Measurements from ENCODE around the gene ZYX.
A peak's percentile ranks its signal among the peaks of the same experiment; 100 is the strongest.
"Not testable (repeated sequence)": the region's sequence is repeated elsewhere in the genome, so short reads cannot be mapped to it uniquely, and the experiment has no call there.

ZYX gene

DNA sequence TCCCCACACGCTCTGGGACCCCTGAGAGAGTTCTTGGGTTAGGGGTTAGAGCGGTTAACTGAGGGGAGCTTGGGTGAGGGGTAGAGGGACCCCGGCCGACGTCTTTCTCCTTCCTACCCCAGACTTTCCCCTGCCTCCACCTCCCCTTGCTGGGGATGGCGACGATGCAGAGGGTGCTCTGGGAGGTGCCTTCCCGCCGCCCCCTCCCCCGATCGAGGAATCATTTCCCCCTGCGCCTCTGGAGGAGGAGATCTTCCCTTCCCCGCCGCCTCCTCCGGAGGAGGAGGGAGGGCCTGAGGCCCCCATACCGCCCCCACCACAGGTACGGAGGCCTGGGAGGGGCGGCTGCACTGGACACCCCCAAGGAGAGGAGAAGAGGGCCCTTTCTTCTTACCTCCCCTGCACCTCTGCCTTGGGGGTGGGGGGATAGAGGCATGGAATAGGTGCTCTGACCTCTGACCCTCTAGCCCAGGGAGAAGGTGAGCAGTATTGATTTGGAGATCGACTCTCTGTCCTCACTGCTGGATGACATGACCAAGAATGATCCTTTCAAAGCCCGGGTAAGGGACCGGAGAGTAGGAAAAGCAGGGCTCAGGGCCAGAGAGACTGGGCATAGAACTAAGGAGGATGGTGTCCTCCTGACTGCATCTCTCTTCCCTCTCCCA lies 1.1 kb downstream of the ZYX start:
- DNase-seq: no peak
- in situ Hi-C loops (cut with MboI; ENCODE audit: low pct_unique_long_range_greater_than_20kb, low sequenced_read_pairs): no loop called here

DNA sequence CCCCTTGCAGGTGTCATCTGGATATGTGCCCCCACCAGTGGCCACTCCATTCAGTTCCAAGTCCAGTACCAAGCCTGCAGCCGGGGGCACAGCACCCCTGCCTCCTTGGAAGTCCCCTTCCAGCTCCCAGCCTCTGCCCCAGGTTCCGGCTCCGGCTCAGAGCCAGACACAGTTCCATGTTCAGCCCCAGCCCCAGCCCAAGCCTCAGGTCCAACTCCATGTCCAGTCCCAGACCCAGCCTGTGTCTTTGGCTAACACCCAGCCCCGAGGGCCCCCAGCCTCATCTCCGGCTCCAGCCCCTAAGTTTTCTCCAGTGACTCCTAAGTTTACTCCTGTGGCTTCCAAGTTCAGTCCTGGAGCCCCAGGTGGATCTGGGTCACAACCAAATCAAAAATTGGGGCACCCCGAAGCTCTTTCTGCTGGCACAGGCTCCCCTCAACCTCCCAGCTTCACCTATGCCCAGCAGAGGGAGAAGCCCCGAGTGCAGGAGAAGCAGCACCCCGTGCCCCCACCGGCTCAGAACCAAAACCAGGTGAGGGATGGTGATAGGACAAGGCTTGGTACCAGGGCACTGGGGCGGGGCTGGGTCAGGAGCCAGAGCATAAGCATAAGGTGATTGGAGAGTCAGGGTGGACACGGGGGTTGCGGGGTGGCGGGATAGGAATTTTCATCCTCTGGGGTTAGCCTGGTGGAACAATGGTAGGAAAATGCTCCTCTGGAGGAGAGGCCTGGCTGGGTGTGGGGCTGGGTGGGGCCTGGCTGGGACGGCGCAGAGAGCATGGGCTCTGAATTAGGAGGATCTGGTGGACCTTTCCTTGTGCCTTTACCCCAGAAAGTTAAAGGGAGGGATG lies 1.9 kb downstream of the ZYX start:
- no peak for DNase-seq
- in situ Hi-C loops (cut with MboI; ENCODE audit: low pct_unique_long_range_greater_than_20kb, low sequenced_read_pairs): no loop called here

DNA sequence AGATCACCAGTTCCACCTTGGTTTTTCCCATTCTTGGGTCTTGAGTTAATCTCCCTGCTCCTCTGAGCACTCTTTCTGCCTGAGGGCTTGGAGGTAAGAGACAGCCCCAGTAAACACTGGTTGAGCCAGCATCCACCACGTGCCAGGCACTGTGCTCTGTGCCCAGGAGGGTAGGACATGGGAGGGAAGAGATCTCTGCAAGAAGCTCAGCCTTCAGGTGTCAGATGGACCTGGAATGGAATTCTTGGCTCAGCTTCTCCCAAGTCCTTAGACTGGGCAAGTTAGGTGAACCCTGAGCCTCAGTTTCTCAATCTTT lies 2.5 kb downstream of the ZYX start:
- no peak for DNase-seq
- in situ Hi-C loops (cut with MboI; ENCODE audit: low pct_unique_long_range_greater_than_20kb, low sequenced_read_pairs): no loop called here

DNA sequence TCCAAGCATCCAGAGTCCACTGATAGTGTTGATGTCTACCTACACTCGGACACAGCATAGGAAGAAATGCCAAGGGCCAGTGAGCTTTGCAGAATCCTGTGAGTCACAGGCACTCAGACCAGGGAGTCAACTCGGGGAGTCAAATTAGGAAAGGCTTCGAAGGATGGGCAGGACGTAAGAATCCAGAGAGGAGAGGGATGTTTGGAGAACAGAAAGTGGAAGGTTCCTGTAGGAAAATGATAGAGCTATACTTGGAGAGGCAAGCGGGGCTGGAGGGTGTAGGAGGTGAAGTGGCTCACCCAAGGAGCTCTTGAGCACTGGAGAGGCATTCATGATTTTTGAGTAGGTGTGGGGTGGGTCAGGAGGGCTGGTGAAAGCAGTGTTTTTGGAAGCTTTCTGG lies 3.0 kb downstream of the ZYX start:
- no peak for DNase-seq
- in situ Hi-C loops (cut with MboI; ENCODE audit: low pct_unique_long_range_greater_than_20kb, low sequenced_read_pairs): no loop called here

DNA sequence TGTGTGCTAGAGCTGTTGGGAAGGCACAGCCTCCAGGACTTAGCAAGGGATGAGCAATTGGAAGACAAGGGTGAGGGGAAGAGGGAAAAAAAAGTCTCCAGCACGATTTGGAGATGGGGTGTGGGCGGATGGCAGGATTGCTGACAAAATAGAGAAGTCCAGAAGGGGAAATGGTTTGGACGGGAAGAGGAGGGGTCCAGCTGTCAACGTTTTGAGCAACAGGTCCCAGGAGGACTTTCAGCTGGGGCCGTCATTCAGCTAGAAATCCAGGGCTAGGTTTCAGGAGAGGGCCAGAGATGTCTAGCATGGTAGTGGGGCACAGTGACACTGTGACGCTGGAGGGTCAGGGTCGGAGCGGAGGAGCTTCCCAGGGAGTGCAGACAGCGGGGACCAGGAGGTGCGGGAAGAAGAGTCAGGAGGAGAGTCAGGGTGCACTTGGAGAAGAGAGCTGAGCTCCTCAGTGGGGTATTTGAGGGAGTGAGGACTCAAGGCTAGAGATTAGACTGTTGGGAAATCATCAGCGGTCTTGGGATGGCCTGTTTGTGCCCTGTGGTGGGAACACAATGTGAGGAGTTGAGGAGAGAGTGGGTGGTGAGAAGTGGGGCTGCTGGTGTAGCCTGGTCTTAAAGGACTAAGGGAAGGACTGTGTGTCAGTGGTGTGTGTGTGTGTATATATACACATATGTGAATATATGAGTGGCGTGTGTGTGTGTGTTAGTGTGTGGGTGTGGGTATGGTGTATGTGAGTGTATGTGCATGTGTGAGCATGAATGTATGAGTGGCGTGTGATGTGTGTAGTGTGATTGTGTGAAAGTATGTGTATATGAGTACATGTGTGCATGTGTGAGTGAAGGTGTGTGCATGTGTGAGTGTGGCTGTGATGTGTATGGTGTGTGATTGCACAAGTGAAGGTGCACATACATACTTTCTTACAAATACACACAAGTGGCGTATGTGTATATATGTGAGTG lies 3.8 kb downstream of the ZYX start:
- in situ Hi-C loops (cut with MboI; ENCODE audit: low pct_unique_long_range_greater_than_20kb, low sequenced_read_pairs): no loop called here
- peak; percentile 64 for DNase-seq

DNA sequence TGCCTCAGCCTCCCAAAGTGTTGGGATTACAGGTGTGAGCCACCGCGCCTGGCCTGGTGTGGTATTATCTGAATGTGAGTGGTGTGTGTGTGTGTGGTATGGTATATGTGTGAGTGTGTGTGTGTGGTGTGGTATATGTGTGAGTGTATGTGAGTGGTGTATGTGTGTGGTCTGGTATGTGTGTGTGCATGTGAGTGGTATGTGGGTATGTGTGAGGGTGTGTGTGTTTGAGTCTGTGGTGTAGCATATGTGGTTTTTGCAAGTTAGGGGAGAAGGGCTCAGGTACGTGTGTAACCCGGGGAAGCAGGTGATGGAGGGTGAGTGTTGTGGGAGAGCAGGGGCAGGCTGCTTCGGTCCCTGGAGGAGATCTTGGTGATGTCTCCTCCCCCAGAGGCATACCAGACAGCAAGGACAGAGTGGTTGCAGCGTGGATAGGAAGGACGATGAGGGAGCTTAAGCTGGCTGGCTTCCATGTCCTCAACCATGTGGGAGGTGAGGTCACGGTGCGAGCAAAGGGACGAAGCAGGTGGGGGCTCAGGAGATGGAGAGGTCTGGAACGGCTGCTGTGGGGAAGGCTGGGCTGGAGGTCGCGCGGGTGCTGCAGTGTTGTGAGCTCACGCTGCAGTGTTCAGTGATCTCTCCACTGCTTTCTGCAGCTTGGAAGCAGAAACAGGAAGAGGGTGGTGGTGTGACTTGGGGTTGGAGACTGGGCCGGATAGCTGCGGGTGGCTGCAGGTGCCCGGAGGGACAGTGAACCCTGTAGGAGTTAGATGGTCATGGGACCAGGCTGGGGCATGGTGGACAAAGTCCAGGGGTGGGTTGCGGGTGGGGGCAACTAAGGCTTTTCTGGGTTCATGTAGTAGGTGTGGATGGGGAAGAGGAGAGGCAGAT lies 5.0 kb downstream of the ZYX start:
- in situ Hi-C loops (cut with MboI; ENCODE audit: low pct_unique_long_range_greater_than_20kb, low sequenced_read_pairs): no loop called here
- DNase-seq: peak; percentile 70

DNA sequence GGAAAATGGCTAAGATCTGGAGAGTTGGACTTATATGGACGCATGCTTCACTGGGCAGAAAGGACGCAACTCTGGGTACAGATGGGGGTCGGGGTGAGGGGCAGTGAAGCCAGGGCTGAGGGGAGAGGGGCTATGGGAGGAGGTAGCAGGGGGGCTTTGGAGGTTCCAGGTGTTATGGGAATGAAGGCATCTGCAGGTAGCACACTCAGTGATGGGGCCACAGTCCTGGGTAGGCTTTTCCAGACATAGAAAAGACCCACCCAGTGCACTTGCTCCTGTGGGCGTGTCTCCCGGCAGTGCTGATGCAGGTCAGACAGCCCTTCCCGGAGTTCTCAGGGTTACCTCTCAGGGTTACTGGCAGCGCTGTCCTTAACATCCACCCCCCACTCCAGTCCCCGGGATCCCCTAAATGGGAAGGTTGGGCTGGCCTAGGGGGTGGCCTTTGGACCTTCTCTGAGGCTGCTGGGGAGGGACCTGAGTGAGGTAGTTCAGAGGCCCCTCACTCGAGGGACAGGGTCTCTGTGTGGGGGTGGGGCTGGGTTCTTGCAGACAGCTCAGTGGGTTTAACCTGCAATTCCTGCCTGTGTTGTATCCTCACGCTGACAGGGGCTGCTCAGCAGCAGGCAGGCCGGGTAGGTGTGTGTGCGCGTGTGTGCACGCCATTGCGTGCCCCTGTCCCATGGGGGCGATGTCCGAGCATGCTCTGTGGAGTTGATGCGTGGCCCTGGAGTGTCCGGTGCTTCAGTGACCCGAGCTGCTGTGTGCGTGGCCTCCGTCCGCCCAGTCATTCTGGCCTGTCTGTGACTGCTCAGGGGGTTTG lies 6.2 kb downstream of the ZYX start:
- in situ Hi-C loops (cut with MboI; ENCODE audit: low pct_unique_long_range_greater_than_20kb, low sequenced_read_pairs): no loop called here
- DNase-seq: no peak

DNA sequence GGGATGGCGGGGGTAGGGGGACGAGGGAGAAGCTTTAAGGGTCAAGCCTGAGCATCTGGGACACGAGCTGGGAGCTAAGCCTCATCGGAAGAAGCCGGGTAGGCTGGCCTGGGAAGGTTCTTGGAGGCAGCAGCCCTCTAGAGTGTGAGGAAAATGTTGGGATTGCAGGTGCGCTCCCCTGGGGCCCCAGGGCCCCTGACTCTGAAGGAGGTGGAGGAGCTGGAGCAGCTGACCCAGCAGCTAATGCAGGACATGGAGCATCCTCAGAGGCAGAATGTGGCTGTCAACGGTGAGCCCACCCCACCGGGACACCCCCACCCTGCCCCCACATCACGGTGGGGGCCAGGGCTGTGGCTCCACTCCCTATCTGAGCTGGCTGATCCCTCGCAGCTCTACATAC lies 6.9 kb downstream of the ZYX start:
- in situ Hi-C loops (cut with MboI; ENCODE audit: low pct_unique_long_range_greater_than_20kb, low sequenced_read_pairs): no loop called here

DNA sequence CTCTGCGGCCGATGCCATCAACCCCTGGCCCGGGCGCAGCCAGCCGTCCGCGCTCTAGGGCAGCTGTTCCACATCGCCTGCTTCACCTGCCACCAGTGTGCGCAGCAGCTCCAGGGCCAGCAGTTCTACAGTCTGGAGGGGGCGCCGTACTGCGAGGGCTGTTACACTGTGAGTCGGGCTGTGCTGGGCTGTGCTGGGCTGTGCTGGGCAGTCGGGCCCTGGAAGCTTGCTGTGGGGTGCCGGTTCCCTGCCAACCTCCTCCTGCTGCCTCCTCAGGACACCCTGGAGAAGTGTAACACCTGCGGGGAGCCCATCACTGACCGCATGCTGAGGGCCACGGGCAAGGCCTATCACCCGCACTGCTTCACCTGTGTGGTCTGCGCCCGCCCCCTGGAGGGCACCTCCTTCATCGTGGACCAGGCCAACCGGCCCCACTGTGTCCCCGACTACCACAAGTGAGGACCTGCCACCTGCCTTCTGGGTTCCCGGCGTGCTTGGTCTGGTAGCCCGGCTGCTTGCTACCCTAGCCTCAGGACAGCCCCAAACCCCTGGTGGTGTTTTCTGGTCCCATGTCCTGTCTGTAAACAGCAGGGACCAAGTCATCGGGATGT lies 7.5 kb downstream of the ZYX start:
- in situ Hi-C loops (cut with MboI; ENCODE audit: low pct_unique_long_range_greater_than_20kb, low sequenced_read_pairs): no loop called here
- DNase-seq: no peak

More for the DNA sequence above, 6.9 kb downstream of the ZYX start:
- DNase-seq: no peak

DNA sequence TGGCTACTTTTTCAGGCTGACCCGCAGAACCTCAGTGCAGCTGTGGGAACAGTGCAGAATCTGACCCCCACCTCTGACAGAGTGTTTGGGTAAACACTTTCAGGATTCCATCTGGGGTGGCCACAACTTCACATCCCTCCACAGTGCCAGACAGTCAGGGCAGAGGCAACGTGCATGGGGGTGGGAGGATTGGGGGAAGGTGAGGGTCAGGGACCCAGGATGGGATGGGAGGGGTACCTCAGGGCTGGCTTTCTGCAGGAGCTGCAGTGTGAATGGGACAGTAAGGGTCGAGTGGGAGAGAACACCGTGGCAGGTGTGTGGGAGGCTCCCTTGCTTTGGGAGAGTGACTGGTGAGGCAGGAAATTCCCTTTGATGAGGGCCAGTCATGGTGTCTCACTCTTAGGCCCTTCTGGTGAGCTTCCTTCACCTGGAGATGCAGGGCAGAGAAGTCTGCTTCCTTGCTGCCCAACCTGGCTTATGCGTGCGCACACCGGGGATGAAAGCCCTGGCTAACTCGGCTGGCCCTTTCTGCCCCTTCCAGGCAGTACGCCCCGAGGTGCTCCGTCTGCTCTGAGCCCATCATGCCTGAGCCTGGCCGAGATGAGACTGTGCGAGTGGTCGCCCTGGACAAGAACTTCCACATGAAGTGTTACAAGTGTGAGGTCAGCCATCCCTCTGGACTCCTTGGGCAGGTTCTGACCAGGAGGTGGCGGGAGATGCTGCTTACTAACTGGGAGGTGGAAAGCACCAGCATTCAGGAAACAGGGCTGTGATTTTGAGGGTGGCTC lies 8.4 kb downstream of the ZYX start:
- DNase-seq: no peak
- in situ Hi-C loops (cut with MboI; ENCODE audit: low pct_unique_long_range_greater_than_20kb, low sequenced_read_pairs): no loop called here

DNA sequence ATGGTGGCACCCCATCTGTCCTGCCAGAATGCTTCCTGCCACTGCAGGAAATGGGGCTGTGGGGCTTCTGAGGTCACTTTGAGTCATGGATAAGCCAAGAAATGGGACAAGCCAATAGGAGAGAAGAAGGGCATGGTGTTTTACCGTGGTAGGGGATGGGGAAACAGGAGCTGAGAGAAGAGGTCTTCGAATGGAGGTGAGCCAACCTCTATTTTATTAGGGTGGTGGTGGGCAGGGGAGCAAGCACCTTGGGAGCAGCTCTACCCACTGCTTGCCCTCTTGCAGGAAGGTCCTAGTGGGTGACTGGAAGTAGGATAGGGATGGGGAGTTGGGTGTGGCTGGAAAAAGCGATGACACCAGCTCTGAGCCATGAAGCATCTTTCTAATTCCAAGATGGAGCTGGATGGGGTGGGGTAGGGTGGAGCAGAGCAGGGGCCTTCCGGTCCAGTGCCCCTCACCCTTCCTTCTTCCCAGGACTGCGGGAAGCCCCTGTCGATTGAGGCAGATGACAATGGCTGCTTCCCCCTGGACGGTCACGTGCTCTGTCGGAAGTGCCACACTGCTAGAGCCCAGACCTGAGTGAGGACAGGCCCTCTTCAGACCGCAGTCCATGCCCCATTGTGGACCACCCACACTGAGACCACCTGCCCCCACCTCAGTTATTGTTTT lies 9.1 kb downstream of the ZYX start:
- in situ Hi-C loops (cut with MboI; ENCODE audit: low pct_unique_long_range_greater_than_20kb, low sequenced_read_pairs): no loop called here
- DNase-seq: no peak

DNA sequence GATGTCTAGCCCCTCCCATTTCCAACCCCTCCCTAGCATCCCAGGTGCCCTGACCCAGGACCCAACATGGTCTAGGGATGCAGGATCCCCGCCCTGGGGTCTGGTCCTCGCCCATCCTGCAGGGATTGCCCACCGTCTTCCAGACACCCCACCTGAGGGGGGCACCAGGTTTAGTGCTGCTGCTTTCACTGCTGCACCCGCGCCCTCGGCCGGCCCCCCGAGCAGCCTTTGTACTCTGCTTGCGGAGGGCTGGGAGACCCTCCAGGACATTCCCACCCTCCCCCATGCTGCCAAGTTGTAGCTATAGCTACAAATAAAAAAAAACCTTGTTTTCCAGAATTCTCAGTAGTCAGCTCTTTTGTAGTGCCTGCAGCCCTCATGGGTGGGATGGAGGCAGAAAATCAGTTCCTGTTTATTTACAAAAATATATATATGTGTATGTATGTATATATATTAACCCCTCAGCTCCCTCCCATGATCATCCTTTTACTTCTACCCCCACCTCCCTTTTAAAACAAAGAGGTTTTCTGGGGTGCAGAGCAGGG lies 9.7 kb downstream of the ZYX start:
- no peak for DNase-seq
- in situ Hi-C loops (cut with MboI; ENCODE audit: low pct_unique_long_range_greater_than_20kb, low sequenced_read_pairs): no loop called here

DNA sequence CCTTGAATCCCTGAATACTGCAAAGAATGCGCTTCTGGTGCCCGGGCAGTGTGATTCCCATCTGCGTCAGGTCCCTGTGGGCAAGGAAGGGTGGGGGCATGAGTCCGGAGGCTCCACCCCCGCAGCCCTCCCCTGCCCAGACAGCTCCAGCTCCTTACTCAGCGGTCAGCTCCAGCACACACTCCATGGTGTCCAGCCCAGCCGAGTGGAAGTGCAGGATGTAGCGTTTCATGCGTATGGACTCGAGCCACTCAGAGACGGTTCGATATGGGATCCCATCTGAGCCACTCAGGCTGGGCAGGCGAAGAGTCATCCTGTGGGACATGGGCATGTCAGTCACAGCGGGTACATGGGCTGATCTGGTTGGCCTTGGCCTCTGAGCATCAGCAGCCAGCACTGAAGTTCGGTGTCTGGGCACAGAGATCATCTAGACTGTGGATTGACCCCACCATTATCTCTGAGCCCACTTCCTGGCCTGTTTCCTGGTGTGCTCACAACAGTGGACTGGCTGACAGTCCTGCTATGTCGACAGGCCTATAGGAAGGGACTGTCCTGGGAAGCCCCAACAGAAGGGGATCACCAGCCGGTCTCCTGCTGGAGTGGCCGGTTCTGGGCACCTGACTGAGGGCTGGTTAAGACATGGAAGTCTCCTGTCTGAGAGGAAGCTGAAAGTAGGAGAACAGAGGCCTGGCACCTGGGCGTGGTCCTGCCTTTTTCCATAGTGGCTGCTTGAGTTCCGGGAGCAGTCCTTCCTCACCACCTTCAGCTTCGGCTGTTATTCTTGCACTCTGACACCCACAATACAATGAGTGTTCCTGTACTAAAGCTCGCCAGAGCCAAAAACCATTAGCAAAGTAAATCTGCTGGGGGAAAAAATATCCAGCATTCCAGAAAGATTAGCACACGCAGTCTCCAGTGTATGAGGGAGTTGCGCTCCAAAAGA lies 10.6 kb downstream of the ZYX start:
- no peak for DNase-seq

DNA sequence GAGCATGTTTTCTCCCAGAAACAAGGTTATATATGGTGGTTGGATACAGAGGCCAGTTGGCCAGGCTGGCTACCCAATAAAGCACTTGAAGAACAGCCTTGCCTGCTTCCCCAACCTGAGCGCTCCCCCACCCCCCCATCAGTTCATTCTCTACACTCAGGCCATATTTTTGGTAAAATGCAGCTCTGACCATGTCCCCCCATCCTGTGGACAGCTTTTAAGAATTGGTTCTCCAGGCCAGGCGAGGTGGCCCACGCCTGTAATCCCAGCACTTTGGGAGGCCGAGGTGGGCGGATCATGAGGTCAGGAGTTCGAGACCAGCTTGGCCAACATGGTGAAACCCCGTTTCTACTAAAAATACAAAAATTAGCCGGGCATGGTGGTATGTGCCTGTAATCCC lies 11.3 kb downstream of the ZYX start:
- in situ Hi-C loops (cut with MboI; ENCODE audit: low pct_unique_long_range_greater_than_20kb, low sequenced_read_pairs); DNase-seq: not testable (repeated sequence)

More for the DNA sequence above, 10.6 kb downstream of the ZYX start:
- in situ Hi-C loops (cut with MboI; ENCODE audit: low pct_unique_long_range_greater_than_20kb, low sequenced_read_pairs): no loop called here

DNA sequence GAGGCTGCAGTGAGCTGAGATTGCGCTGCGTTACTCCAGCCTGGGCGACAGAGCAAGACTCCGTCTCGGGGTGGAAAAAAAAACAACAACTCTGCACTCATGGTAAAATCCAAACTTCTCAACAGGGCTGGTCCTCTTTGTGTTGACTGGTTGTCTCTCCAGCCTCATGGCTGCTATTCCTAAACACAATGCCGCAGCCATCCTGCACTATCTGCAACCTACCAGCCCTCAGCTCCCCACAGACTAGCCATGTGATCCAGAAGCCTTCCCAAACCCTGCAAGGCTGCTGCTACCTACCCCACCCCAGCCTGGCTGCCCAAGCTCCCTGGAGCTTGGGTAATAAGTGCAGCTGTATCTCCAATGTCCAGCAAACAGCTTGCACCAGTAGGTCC lies 11.7 kb downstream of the ZYX start:
- DNase-seq: no peak
- in situ Hi-C loops (cut with MboI; ENCODE audit: low pct_unique_long_range_greater_than_20kb, low sequenced_read_pairs): no loop called here
